HL-60 (cell line): ENCODE measurements around the gene NR4A2.

ENCODE experiments used
- DNase-seq, 2 experiments: peaks; one replicate each; pipeline ENCODE4 v3.0.0-alpha.2; 2010 to 2020; ENCODE audit warnings: low read depth in 1 of 2, low spot score in 1 of 2
- H3K27ac ChIP-seq: fragments of 250-450 bp; sonication (Bioruptor Pico); replicated peaks from 2 replicates; pipeline ENCODE4 v1.5.1; 2020; ENCODE audit warnings: mild to moderate bottlenecking, moderate library complexity
- H3K27me3 ChIP-seq: fragments of 250-450 bp; sonication (Bioruptor Pico); 2 replicates; pipeline ENCODE4 v1.5.1; 2021; ENCODE audit warnings: mild to moderate bottlenecking, moderate library complexity; ENCODE audit not compliant: insufficient read depth, poor library complexity, severe bottlenecking
- H3K4me3 ChIP-seq: replicated peaks from 2 replicates; pipeline ENCODE4 v1.5.1; 2011; ENCODE audit warnings: mild to moderate bottlenecking, control low read depth, low read length; ENCODE audit not compliant: insufficient read depth
- GABPA ChIP-seq: IDR thresholded peaks from 2 replicates; pipeline ENCODE4 v1.6.1; 2012; ENCODE audit warnings: low read depth
- POLR2AphosphoS5 ChIP-seq: IDR thresholded peaks from 2 replicates; pipeline ENCODE4 v1.6.1; 2012; ENCODE audit warnings: low read depth
- SPI1 ChIP-seq: IDR thresholded peaks from 2 replicates; pipeline ENCODE4 v1.6.1; 2012; ENCODE audit warnings: low read depth, mild to moderate bottlenecking, borderline replicate concordance
- TF ChIP-seq, protein P1 (sequence below): IDR thresholded peaks from one replicate; pipeline ENCODE4 v1.5.1; 2011; ENCODE audit warnings: low read length, control low read depth, inconsistent platforms; ENCODE audit not compliant: insufficient read depth
- TF ChIP-seq, protein P2 (sequence below): IDR thresholded peaks from 2 replicates; pipeline ENCODE4 v1.6.1; 2012; ENCODE audit warnings: low read depth; ENCODE audit not compliant: insufficient replicate concordance

NR4A2 gene

DNA sequence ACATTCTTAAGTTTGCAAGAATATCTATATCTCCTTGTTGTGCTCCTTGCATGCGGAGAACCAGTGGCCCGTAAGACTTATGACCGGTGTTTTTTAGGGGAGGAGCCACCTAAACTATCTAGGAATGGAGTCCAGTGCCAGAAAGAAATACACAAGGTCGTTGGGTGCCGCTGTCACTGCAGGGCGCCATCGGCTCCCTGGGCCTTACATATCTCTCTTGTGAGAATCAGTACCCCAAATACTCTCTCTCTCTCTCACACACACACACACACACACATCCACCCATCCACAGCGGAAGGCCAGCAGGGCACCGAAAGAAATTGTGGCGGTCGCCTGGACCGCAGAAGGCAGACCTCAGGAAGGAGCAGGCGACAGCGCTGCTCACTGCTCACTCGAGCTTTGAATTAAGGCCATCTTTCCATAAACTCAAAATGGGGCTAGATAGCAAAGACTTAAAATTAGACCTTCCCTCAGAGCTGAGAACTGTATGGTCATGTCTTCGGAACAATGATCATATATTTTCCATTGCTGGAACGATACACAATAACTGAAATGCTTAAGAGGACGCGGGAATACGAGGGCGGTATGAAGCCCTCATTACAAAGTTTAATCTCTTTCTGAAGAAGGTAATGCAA is 10.4 kb downstream of the NR4A2 start:
- Histone ChIP-seq H3K27me3 (peaks cover 61% of the 10 kb centered on the region), H3K27ac (no peak overlapping the region), H3K4me3 (no peak overlapping the region; the same call in 1 of the 2 replicates)
- TF ChIP-seq SPI1 = no peak
- no peak for TF ChIP-seq GABPA
- TF ChIP-seq POLR2AphosphoS5 = no peak
- TF ChIP-seq, protein P1, sequence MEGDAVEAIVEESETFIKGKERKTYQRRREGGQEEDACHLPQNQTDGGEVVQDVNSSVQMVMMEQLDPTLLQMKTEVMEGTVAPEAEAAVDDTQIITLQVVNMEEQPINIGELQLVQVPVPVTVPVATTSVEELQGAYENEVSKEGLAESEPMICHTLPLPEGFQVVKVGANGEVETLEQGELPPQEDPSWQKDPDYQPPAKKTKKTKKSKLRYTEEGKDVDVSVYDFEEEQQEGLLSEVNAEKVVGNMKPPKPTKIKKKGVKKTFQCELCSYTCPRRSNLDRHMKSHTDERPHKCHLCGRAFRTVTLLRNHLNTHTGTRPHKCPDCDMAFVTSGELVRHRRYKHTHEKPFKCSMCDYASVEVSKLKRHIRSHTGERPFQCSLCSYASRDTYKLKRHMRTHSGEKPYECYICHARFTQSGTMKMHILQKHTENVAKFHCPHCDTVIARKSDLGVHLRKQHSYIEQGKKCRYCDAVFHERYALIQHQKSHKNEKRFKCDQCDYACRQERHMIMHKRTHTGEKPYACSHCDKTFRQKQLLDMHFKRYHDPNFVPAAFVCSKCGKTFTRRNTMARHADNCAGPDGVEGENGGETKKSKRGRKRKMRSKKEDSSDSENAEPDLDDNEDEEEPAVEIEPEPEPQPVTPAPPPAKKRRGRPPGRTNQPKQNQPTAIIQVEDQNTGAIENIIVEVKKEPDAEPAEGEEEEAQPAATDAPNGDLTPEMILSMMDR = no peak
- no peak for DNase-seq

DNA sequence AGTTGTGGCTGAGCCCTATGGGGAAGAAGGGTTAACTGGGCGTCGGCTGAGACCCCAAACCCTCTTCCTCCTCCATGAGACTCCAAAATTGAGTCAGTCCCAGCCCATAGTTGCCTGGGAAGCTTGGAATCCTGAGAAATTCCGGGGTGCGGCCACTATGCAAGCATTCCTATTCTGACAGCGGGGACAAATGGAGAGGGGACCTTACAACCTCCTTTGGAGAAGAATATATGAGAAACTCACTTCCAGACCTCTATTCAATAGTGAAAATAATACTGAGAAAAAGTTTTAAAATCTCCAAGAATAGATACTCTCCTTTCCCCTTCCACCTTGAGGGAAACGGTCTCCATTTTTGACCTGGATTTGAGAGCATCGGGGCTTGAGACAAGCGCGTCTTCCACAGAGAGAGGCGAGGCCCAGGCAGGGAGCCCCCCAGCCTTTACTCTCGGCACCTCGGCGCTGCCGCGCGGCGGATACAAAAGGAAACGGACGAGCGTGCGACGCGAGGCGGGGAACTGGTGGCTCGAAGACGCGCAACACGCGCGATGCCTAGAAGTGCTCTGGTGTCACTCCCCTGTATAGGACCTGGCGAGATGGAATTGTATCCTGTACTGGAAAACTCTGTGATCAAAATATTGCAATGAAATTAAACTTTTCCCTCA is 11.1 kb downstream of the NR4A2 start:
- no peak for DNase-seq
- H3K27me3 ChIP-seq = peaks cover 61% of the 10 kb centered on the region
- H3K27ac ChIP-seq = no peak overlapping the region
- no peak for TF ChIP-seq POLR2AphosphoS5
- TF ChIP-seq, protein P2, sequence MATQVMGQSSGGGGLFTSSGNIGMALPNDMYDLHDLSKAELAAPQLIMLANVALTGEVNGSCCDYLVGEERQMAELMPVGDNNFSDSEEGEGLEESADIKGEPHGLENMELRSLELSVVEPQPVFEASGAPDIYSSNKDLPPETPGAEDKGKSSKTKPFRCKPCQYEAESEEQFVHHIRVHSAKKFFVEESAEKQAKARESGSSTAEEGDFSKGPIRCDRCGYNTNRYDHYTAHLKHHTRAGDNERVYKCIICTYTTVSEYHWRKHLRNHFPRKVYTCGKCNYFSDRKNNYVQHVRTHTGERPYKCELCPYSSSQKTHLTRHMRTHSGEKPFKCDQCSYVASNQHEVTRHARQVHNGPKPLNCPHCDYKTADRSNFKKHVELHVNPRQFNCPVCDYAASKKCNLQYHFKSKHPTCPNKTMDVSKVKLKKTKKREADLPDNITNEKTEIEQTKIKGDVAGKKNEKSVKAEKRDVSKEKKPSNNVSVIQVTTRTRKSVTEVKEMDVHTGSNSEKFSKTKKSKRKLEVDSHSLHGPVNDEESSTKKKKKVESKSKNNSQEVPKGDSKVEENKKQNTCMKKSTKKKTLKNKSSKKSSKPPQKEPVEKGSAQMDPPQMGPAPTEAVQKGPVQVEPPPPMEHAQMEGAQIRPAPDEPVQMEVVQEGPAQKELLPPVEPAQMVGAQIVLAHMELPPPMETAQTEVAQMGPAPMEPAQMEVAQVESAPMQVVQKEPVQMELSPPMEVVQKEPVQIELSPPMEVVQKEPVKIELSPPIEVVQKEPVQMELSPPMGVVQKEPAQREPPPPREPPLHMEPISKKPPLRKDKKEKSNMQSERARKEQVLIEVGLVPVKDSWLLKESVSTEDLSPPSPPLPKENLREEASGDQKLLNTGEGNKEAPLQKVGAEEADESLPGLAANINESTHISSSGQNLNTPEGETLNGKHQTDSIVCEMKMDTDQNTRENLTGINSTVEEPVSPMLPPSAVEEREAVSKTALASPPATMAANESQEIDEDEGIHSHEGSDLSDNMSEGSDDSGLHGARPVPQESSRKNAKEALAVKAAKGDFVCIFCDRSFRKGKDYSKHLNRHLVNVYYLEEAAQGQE = no peak
- TF ChIP-seq, protein P1 = no peak
- no peak for TF ChIP-seq SPI1
- no peak for TF ChIP-seq GABPA
- H3K4me3 ChIP-seq = no peak overlapping the region

DNA sequence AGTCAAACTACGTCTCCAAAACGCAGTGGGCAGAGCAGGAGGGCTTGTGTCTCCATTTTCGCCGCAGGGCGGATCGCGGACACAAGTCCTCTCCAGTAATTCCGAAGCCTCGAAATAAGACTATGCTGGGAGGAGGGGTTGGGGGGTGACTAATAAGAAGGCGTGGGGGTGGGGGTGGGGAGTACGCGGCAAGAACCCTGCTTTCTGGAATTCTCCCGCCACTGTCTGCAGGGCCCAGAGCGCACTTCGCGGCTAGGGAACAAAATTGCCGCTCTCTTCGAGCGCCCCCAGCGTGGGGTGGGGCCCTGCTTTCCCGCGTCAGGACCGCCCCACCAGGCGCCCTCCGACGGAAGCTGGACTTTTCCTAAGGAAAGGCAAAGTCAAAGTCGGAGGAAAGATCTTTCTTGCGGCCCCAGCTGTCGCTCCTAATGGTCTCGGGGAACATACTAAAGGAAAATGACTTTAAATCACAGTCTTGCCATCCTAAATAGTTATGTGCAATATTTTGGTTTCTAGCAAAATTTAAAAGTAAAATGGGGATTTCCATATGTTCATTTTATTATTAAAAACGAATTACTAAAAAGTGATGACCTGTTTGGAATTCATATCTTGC is 11.9 kb downstream of the NR4A2 start:
- Histone ChIP-seq H3K27me3 (peaks cover 63% of the 10 kb centered on the region), H3K27ac (no peak overlapping the region), H3K4me3 (no peak overlapping the region)
- no peak for DNase-seq
- TF ChIP-seq GABPA (no peak), SPI1 (no peak), POLR2AphosphoS5 (no peak)
- TF ChIP-seq, protein P2 = no peak
- TF ChIP-seq, protein P1 = no peak
